ENCODE measurements around the gene PRDX6.

DNA sequence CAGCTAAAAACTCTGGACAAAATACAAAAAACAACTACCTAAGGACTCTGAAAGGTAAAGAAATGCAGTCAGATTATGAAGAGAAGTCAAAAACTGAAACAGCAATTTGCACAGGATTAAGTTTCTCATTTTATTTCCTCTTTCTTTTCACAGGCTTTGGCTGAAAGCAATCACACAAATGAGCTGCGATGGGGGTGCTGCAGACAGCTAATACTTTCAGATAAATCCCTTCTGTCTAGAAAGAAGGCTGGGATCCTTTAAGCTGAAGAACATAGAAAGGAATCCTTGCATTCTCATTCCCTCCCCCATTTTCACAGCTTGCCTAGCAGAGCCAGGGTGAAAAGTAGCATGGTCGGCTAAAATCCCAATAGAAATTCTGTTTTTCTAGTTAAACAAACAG lies 32.0 kb upstream of the PRDX6 start:
- TF ChIP-seq RFX5 (IDR thresholded peaks at IDR 0.05), result no peak
- TF ChIP-seq POLR2A (IDR thresholded peaks at IDR 0.05; ENCODE audit: low read length), result no peak
- TF ChIP-seq, protein P1, sequence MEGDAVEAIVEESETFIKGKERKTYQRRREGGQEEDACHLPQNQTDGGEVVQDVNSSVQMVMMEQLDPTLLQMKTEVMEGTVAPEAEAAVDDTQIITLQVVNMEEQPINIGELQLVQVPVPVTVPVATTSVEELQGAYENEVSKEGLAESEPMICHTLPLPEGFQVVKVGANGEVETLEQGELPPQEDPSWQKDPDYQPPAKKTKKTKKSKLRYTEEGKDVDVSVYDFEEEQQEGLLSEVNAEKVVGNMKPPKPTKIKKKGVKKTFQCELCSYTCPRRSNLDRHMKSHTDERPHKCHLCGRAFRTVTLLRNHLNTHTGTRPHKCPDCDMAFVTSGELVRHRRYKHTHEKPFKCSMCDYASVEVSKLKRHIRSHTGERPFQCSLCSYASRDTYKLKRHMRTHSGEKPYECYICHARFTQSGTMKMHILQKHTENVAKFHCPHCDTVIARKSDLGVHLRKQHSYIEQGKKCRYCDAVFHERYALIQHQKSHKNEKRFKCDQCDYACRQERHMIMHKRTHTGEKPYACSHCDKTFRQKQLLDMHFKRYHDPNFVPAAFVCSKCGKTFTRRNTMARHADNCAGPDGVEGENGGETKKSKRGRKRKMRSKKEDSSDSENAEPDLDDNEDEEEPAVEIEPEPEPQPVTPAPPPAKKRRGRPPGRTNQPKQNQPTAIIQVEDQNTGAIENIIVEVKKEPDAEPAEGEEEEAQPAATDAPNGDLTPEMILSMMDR (IDR thresholded peaks at IDR 0.05), result no peak
- no peak for TF ChIP-seq PHF8 (IDR thresholded peaks at IDR 0.05; ENCODE audit: borderline replicate concordance, low read depth)
- no peak for TF ChIP-seq KDM1A (IDR thresholded peaks at IDR 0.05; ENCODE audit: low read depth)
- TF ChIP-seq FOSB (CRISPR knock-in tag; IDR thresholded peaks at IDR 0.05), result no peak
- TF ChIP-seq USF2 (IDR thresholded peaks at IDR 0.05), result no peak
- TF ChIP-seq CEBPB (IDR thresholded peaks at IDR 0.05), result no peak
